HepG2 (cell line): ENCODE results near the gene RYR2. TPM values are rescaled to one million over a fixed set of nuclear protein-coding genes. Genes with fewer than 3 reads are reported as not detected.
A peak's percentile ranks its signal among the peaks of the same experiment; 100 is the strongest.

Experiments
- ATAC-seq: fragments of 200-7000 bp; cut with Tn5 transposase; 3 replicates; pipeline ENCODE4 v1.9.1; 2020; ENCODE audit warnings: mild to moderate bottlenecking, moderate library complexity
- BruUV-seq: library from RNA; stranded (reverse); fragments of 400-500 nt; replicated peaks from 2 replicates; lab custom pipeline; 2021; lab: Mats Ljungman, UMichigan
- CTCF ChIA-PET: fragments of 300-600 bp; formaldehyde crosslinking; extraction: SDS; loops from one replicate; lab custom pipeline; 2021; ENCODE audit warnings: low total read pairs, inconsistent platforms, low intra/inter-chr PET ratio; lab: Yijun Ruan, JAX
- POLR2A ChIA-PET: fragments of 350-600 bp; sonication (Branson Sonifier 250); formaldehyde crosslinking; loops from one replicate; lab custom pipeline; 2020; ENCODE audit warnings: antibody characterized with exemption, inconsistent platforms; lab: Yijun Ruan, JAX
- DNase-seq: peaks from one replicate; pipeline ENCODE4 v3.0.0-alpha.2; 2015; ENCODE audit warnings: low spot score
- FAIRE-seq: peaks from 3 replicates; lab custom pipeline; 2011; peaks lifted over from hg19 to GRCh38; lab: Jason Lieb, UNC
- H2AFZ ChIP-seq: one replicate; pipeline ENCODE4 v1.6.1; 2011; ENCODE audit warnings: low read length, inconsistent platforms
- H3K27ac ChIP-seq: fragments of 300-600 bp; 3 replicates; pipeline ENCODE4 v1.8.0; 2011; ENCODE audit warnings: mixed run types, mild to moderate bottlenecking, mixed read lengths, low read length, inconsistent platforms; ENCODE audit not compliant: insufficient read depth; ENCODE audit errors: extremely low read length
- H3K27me3 ChIP-seq, 2 experiments: fragments of 200-600 bp in 1 of 2; 2 replicates in 1 of 2; 3 replicates in 1 of 2; pipeline versions ENCODE4 v1.6.0 to v1.8.0; 2011; ENCODE audit warnings: low read length in 2 of 2, mild to moderate bottlenecking in 2 of 2, moderate library complexity in 2 of 2, inconsistent platforms in 1 of 2; ENCODE audit not compliant: insufficient read depth in 2 of 2, control insufficient read depth in 1 of 2
- H3K36me3 ChIP-seq, 2 experiments: fragments of 200-600 bp in 1 of 2; replicated peaks in 1 of 2; 2 replicates in 1 of 2; 3 replicates in 1 of 2; pipeline versions ENCODE4 v1.5.1 to v1.8.0; 2011; ENCODE audit warnings: low read length in 2 of 2, inconsistent platforms in 1 of 2; ENCODE audit not compliant: insufficient read depth in 2 of 2, control insufficient read depth in 1 of 2
- H3K4me1 ChIP-seq: 2 replicates; pipeline ENCODE4 v1.5.1; 2012; ENCODE audit warnings: low read length, inconsistent platforms; ENCODE audit not compliant: insufficient read depth
- H3K4me2 ChIP-seq: 2 replicates; pipeline ENCODE4 v1.6.0; 2011; ENCODE audit warnings: low read depth, low read length, inconsistent platforms
- H3K4me3 ChIP-seq, 3 experiments: fragments of 200-600 bp in 1 of 3; sonication (generic), shearing (Covaris generic) in 1 of 3; replicated peaks in 1 of 3; 2 replicates each; pipeline ENCODE4 v1.5.1; 2011 to 2016; ENCODE audit warnings: low read length in 3 of 3, inconsistent platforms in 2 of 3, low read depth in 2 of 3, mild to moderate bottlenecking in 2 of 3, control low read depth in 1 of 3, mixed read lengths in 1 of 3; ENCODE audit not compliant: insufficient read depth in 1 of 3
- H3K79me2 ChIP-seq: one replicate; pipeline ENCODE4 v1.6.1; 2011; ENCODE audit warnings: low read length, inconsistent platforms; ENCODE audit not compliant: insufficient read depth
- H3K9ac ChIP-seq: 2 replicates; pipeline ENCODE4 v1.6.0; 2011; ENCODE audit warnings: mild to moderate bottlenecking, low read depth, low read length, inconsistent platforms; ENCODE audit not compliant: insufficient read depth
- H3K9me3 ChIP-seq: 2 replicates; pipeline ENCODE4 v1.5.1; 2012; ENCODE audit warnings: mild to moderate bottlenecking, low read length
- H4K20me1 ChIP-seq: 2 replicates; pipeline ENCODE4 v1.6.0; 2011; ENCODE audit warnings: inconsistent platforms, mild to moderate bottlenecking, low read length, moderate library complexity; ENCODE audit not compliant: insufficient read depth
- LCORL ChIP-seq, 2 experiments: fragments of 450-650 bp in 1 of 2; sonication (generic) in 1 of 2; formaldehyde crosslinking in 1 of 2; IDR thresholded peaks; 2 replicates each; pipeline versions ENCODE4 v1.5.0 to v1.6.1; 2017 to 2020; ENCODE audit warnings: antibody characterized with exemption in 1 of 2, missing genetic modification reagents in 1 of 2
- REXO4 ChIP-seq: sonication (generic); formaldehyde crosslinking; IDR thresholded peaks from 2 replicates; pipeline ENCODE4 v1.8.0; 2022; ENCODE audit warnings: missing genetic modification reagents, mild to moderate bottlenecking, borderline replicate concordance
- THAP9 ChIP-seq: sonication (generic); formaldehyde crosslinking; IDR thresholded peaks from 2 replicates; pipeline ENCODE4; 2020; ENCODE audit warnings: missing genetic modification reagents, mild to moderate bottlenecking, borderline replicate concordance
- ZMAT5 ChIP-seq: sonication (generic); formaldehyde crosslinking; IDR thresholded peaks from 2 replicates; pipeline ENCODE4 v1.5.0; 2020; ENCODE audit warnings: mild to moderate bottlenecking, low read depth, missing genetic modification reagents, borderline replicate concordance
- ZNF138 ChIP-seq: sonication (generic); formaldehyde crosslinking; IDR thresholded peaks from 2 replicates; pipeline ENCODE4 v1.5.0; 2020; ENCODE audit warnings: mild to moderate bottlenecking, low read depth, missing genetic modification reagents
- WGBS: methylation state at CpG from one replicate; pipeline ENCODE4 v1.1.6; 2017; ENCODE audit warnings: low lambda C conversion rate; 5-methylcytosine and 5-hydroxymethylcytosine counted together
- in situ Hi-C: cut with HindIII; loops from 2 replicates; pipeline ENCODE4 v1.10.0; 2017; ENCODE audit warnings: low pct_unique_long_range_greater_than_20kb; ENCODE audit not compliant: extremely low pct_ligation_motif_present
- intact Hi-C: fragments of 100-400 bp; cut with micrococcal nuclease; formaldehyde crosslinking; loops from one replicate; pipeline ENCODE4 v1.10.0; 2022; ENCODE audit not compliant: unreplicated experiment
- polyA plus RNA-seq, 8 experiments: library from polyadenylated mRNA; depleted of rRNA in 3 of 8; stranded (reverse) in 7 of 8; unstranded in 1 of 8; fragments of >200 nt; fragmentation: Illumina TruSeq in 4 of 8; extraction: Trizol in 4 of 8; gene quantifications; 2 replicates each; pipeline versions ENCODE4 v1.2.1 to v1.2.3, GENCODE V29; 2011 to 2016; ENCODE audit warnings: low read depth in 4 of 8, missing spikeins in 1 of 8, mixed read lengths in 1 of 8; ENCODE audit not compliant: insufficient read depth in 1 of 8
- total RNA-seq, 5 experiments: library from RNA; depleted of rRNA; stranded (reverse); fragments of >200 nt; fragmentation: Illumina TruSeq; extraction: Trizol; gene quantifications; 2 replicates each; pipeline ENCODE4 v1.2.3, GENCODE V29; 2016; ENCODE audit warnings: low read depth in 1 of 5

The RYR2 gene
- total and polyA plus RNA-seq, 2 of the 13 experiments (the other 11 are each of a cell fraction or from before 2014, with no cell fraction given): not detected

- WGBS: 0% methylated on average over 4 of the region's 4 CpGs
- no TSS peak for BruUV-seq
- ChIA-PET CTCF (no interaction called here), POLR2A (no interaction called here)
- no peak overlapping the region for H3K4me2 ChIP-seq
- H2AFZ ChIP-seq: no peak overlapping the region
- DNase-seq: no peak
- no peak overlapping the region for H3K4me3 ChIP-seq
- no peaks in the 10 kb centered on the region for H3K36me3 ChIP-seq
- H3K27ac ChIP-seq: no peak overlapping the region
- in situ Hi-C loops (no loop called here), intact Hi-C loops (no loop called here)
- no peak for FAIRE-seq
- peaks cover 0 to 11% of the 10 kb centered on the region in 2 experiments; a peak in 2 of 5 replicates for H3K27me3 ChIP-seq
- ATAC-seq: no peak
- no peaks in the 10 kb centered on the region for H4K20me1 ChIP-seq
- H3K4me1 ChIP-seq: no peaks in the 10 kb centered on the region
- no peaks in the 10 kb centered on the region for H3K9me3 ChIP-seq
- H3K79me2 ChIP-seq: no peaks in the 10 kb centered on the region
- TF ChIP-seq ZNF138 (CRISPR knock-in tag) (no peak), ZMAT5 (no peak), REXO4 (CRISPR knock-in tag) (no peak), LCORL (IDR thresholded peaks at IDR 0.05) (peak; percentile 60; the same call in 1 of the 2 replicates), LCORL (CRISPR knock-in tag; IDR thresholded peaks at IDR 0.05) (no peak), THAP9 (CRISPR knock-in tag) (no peak)
- H3K9ac ChIP-seq: no peak overlapping the region
These were observed 36.3 kb upstream of the RYR2 start for GRCh38 chr1:237005674-237006073.
